KOPT-K1 (cell line): ENCODE data around the gene SCN8A.

ENCODE experiments used
- H3K27ac ChIP-seq: fragments of 200-600 bp; sonication (generic); 2 replicates; pipeline ENCODE4 v1.5.1; 2016; ENCODE audit warnings: antibody characterized with exemption, mild to moderate bottlenecking, low read depth, low read length; ENCODE audit not compliant: poor library complexity, severe bottlenecking
- H3K36me3 ChIP-seq: fragments of 200-600 bp; sonication (generic); 2 replicates; pipeline ENCODE4 v1.5.1; 2017; ENCODE audit warnings: antibody characterized with exemption, mild to moderate bottlenecking, low read length, moderate library complexity; ENCODE audit not compliant: insufficient read depth
- H3K9me3 ChIP-seq: fragments of 200-600 bp; sonication (generic); 2 replicates; pipeline ENCODE4 v1.5.1; 2017; ENCODE audit warnings: antibody characterized with exemption, low read length, mild to moderate bottlenecking; ENCODE audit not compliant: insufficient read depth, poor library complexity, severe bottlenecking

The SCN8A gene

GRCh38 chr12:51838762-51839161, 247.7 kb downstream of the SCN8A start:
- no peak overlapping the region for H3K27ac ChIP-seq
- no peaks in the 10 kb centered on the region for H3K9me3 ChIP-seq
- H3K36me3 ChIP-seq: no peaks in the 10 kb centered on the region

- Histone ChIP-seq H3K36me3 (no peaks in the 10 kb centered on the region), H3K27ac (no peak overlapping the region), H3K9me3 (no peaks in the 10 kb centered on the region)
Measured at GRCh38 chr12:51839310-51839947, 248.4 kb downstream of the SCN8A start.

- Histone ChIP-seq H3K9me3 (no peaks in the 10 kb centered on the region), H3K36me3 (no peaks in the 10 kb centered on the region), H3K27ac (no peak overlapping the region)
Measured at GRCh38 chr12:51840966-51841365, 249.9 kb downstream of the SCN8A start.

GRCh38 chr12:51841727-51842126, 250.7 kb downstream of the SCN8A start:
- H3K36me3 ChIP-seq: no peaks in the 10 kb centered on the region
- no peaks in the 10 kb centered on the region for H3K9me3 ChIP-seq
- H3K27ac ChIP-seq: no peak overlapping the region

- Histone ChIP-seq H3K36me3 (no peaks in the 10 kb centered on the region), H3K27ac (no peak overlapping the region), H3K9me3 (no peaks in the 10 kb centered on the region)
Measured at GRCh38 chr12:51844854-51845253, 253.8 kb downstream of the SCN8A start.

GRCh38 chr12:51845482-51845881, 254.4 kb downstream of the SCN8A start:
- Histone ChIP-seq H3K9me3 (no peaks in the 10 kb centered on the region), H3K36me3 (no peaks in the 10 kb centered on the region), H3K27ac (no peak overlapping the region)

- no peaks in the 10 kb centered on the region for H3K36me3 ChIP-seq
- H3K27ac ChIP-seq: no peak overlapping the region
- H3K9me3 ChIP-seq: no peaks in the 10 kb centered on the region
Measured at GRCh38 chr12:51846271-51846691, 255.2 kb downstream of the SCN8A start.

GRCh38 chr12:51846911-51847642, 256.0 kb downstream of the SCN8A start:
- Histone ChIP-seq H3K27ac (no peak overlapping the region), H3K36me3 (no peaks in the 10 kb centered on the region), H3K9me3 (no peaks in the 10 kb centered on the region)

- H3K36me3 ChIP-seq: no peaks in the 10 kb centered on the region
- no peak overlapping the region for H3K27ac ChIP-seq
- no peaks in the 10 kb centered on the region for H3K9me3 ChIP-seq
Measured at GRCh38 chr12:51847643-51848325, 256.8 kb downstream of the SCN8A start.

- Histone ChIP-seq H3K9me3 (no peaks in the 10 kb centered on the region), H3K27ac (no peak within 1 kb of the TSS), H3K36me3 (no peaks in the 10 kb centered on the region)
Measured at GRCh38 chr12:51848326-51848727, 257.3 kb downstream of the SCN8A start, which contains the start of gene FIGNL2. Gene FIGNL2 (minus strand): TSS chr12:51848718. CDS start chr12:51822413, 26,305 bp downstream.

GRCh38 chr12:51848841-51849735, 258.1 kb downstream of the SCN8A start:
- Histone ChIP-seq H3K36me3 (no peaks in the 10 kb centered on the region), H3K9me3 (no peaks in the 10 kb centered on the region), H3K27ac (no peak overlapping the region)

GRCh38 chr12:51850081-51850964, 259.3 kb downstream of the SCN8A start:
- Histone ChIP-seq H3K9me3 (no peaks in the 10 kb centered on the region), H3K27ac (no peak overlapping the region), H3K36me3 (no peaks in the 10 kb centered on the region)

- H3K9me3 ChIP-seq: no peaks in the 10 kb centered on the region
- H3K36me3 ChIP-seq: no peaks in the 10 kb centered on the region
- no peak overlapping the region for H3K27ac ChIP-seq
Measured at GRCh38 chr12:51850965-51851299, 259.9 kb downstream of the SCN8A start.
